ENCODE data around the gene TMEM250.

Gene TMEM250

DNA sequence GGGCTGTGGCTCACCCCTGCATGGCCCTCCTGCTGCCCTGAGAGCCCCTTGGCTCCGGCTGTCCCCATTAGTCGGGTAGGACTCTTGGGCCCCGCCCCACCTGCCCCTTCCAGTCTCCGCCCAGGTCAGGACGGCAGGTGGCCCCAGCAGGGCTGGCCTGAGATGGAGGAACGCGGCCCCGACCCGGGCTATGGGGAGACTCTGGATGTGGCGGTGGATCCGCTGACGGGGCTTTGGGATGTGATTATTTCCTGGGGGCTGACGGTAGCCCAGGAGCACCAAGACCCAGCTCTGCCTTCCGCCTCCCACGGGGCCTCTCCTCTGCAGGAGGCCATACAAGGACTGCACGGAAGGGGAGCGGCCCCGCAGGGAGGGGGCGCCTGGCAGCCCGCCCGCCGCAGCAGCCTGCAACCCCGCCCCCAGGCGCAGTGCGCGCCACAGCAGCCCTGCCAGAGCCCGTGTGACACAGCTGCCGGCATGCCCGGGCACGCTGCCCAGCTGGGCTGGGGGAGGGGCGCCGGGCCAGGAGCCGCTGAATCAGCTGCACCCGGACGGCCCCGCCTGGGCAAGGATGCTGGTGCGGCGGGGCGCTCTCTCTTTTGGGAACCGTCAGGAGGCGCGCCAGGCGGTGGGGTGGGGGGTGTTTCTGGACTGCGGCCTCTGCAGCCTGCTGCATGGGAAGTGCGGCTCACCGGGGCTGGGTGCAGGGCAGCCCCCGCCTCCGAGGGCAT is 9.2 kb downstream of the TMEM250 start:
- peak overlapping the region; percentile 97 for H3K27ac ChIP-seq
- peak; percentile 95 for DNase-seq (ENCODE audit: low spot score)
- CTCF ChIA-PET, result interaction anchor here (0.6 to 1.4 kb wide), 9 partner anchors 8 to 839 kb away, joined by 3 to 7 read pairs (median 4); no protein-coding TSS in a partner anchor
- TF ChIP-seq, protein P1, sequence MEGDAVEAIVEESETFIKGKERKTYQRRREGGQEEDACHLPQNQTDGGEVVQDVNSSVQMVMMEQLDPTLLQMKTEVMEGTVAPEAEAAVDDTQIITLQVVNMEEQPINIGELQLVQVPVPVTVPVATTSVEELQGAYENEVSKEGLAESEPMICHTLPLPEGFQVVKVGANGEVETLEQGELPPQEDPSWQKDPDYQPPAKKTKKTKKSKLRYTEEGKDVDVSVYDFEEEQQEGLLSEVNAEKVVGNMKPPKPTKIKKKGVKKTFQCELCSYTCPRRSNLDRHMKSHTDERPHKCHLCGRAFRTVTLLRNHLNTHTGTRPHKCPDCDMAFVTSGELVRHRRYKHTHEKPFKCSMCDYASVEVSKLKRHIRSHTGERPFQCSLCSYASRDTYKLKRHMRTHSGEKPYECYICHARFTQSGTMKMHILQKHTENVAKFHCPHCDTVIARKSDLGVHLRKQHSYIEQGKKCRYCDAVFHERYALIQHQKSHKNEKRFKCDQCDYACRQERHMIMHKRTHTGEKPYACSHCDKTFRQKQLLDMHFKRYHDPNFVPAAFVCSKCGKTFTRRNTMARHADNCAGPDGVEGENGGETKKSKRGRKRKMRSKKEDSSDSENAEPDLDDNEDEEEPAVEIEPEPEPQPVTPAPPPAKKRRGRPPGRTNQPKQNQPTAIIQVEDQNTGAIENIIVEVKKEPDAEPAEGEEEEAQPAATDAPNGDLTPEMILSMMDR (conservative IDR thresholded peaks at IDR 0.05; ENCODE audit: low read depth), result no peak; the same call in 1 of the 2 replicates
- POLR2A ChIA-PET (ENCODE audit: low non-redundant PET), result interaction anchor here (0.6 to 2.0 kb wide), 4 partner anchors 8 to 52 kb away, joined by 3 to 12 read pairs (median 4); partner anchors contain the start of gene TMEM250

DNA sequence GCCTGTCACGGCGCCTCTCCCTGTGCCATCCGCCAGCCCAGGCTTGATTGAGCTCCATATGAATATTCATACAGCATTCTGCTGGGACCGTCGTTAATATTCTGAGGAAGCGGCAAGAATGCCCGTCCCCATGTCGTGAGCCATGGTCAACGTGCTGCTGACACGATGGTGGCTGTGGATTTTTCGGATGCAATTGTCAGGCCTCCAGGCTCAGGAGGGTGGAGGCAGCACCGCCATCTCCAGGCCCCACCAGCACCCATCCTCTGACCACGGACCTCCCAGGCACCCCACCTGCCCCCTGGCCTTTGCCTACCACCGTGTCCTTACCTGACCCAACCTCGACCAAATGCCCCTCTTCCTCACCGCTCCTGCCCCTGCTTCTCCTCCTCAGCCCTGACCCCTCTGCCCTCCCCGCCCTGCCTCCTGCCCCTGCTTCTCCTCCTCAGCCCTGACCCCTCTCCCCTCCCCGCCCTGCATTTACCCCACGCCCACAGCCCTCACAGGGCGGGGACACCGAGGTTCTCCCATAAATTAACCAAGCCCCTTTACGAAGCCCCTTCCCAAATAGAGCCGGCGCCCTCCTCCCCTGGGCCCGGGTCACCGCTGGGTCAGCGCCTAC is 9.9 kb downstream of the TMEM250 start:
- TF ChIP-seq, protein P1 (conservative IDR thresholded peaks at IDR 0.05; ENCODE audit: low read depth), result no peak
- ChIA-PET POLR2A (ENCODE audit: low non-redundant PET) (interaction anchor here (0.8 to 2.0 kb wide), 3 partner anchors 9 to 18 kb away, joined by 3 to 12 read pairs (median 4); partner anchors contain the start of gene TMEM250), CTCF (interaction anchor here (0.6 to 1.4 kb wide), 8 partner anchors 9 to 840 kb away, joined by 3 to 7 read pairs (median 4); no protein-coding TSS in a partner anchor)
- peak overlapping the region; percentile 97 for H3K27ac ChIP-seq
- no peak for DNase-seq (ENCODE audit: low spot score)

DNA sequence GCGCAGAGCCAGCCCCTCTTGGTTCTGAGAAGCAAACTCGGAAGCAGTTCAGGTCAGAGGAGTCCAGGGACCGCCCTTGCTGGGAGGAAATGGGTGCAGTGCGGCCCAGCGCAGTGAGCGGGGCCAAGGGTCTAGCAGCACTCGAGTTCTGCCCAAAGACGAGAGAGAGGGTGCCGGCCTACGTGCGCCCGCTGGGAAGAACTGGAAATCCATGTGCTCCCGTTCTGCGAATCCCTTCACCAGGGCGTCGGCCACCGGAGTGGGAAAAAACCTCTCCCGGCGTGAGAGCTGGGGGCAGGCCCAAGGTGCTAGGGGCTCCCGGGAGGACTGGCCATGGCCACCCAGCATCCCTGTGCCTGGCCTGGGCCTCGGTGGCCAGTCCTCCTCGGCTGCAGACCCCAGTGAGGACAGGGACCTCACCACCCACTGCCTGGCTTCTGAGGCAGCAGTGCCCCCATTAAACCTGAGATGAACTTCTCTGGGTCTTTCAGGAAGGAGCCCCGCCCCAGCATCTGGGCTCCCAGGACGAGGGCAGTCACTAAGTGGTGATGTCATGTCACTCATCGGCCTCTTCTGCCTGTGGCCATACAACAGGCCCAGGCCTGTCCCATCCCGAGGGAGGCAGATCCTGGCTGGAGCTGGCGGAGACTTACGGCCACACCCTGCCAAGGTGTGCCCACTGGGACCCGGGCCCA is 10.6 kb downstream of the TMEM250 start:
- ChIA-PET CTCF (interaction anchor here (0.7 to 1.4 kb wide), 3 partner anchors 12 to 74 kb away, joined by 4 to 7 read pairs (median 4); no protein-coding TSS in a partner anchor), POLR2A (ENCODE audit: low non-redundant PET) (interaction anchor here (0.8 to 2.0 kb wide), 3 partner anchors 9 to 17 kb away, joined by 3 to 12 read pairs (median 4); partner anchors contain the start of gene TMEM250)
- TF ChIP-seq, protein P1 (conservative IDR thresholded peaks at IDR 0.05; ENCODE audit: low read depth), result no peak
- peak overlapping the region; percentile 97 for H3K27ac ChIP-seq
- DNase-seq (ENCODE audit: low spot score), result peak; percentile 89

DNA sequence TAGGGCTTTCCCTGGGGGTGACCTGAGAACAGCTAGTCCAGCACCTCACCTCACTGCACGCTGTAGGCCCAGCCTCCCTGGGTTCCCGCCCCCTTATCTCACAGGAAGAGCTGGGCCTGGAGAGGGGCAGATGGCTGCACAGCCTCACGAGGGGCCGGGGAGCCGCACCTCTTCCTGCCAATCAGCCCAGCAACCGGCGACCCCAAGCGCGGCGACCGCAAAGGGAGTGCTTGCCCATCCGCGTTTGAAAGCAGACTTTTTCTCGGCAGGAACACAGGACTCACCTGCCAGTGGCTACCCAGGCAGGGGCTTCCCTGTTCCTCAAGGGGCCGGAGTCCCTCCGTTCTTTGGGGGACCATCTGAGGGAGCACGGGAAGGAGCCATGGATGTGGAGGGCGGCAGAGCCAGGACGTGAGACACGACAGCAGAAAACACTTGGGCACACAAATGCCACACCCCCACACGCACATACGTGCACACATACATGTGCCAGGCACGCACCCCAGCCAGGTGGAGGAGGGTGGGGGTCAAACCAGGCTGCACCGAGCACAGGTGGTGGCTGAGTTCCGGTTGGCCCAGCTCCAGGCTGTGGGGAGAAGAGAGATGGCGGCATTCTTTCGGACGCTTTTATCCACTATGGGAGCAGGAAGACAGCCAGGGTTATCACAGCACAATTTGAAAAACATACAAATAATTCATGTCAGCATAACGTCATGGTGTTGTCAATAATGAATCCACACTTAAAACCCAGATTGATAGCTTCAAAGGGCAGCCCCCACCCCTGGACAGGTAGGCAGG is 11.3 kb downstream of the TMEM250 start:
- CTCF ChIA-PET, result interaction anchor here (1.1 to 1.8 kb wide), 2 partner anchors 15 to 55 kb away, joined by 4 to 8 read pairs; no protein-coding TSS in a partner anchor
- POLR2A ChIA-PET (ENCODE audit: low non-redundant PET), result interaction anchor here (1.0 to 2.0 kb wide), 2 partner anchors 10 to 14 kb away, joined by 6 to 12 read pairs; partner anchors contain the start of gene TMEM250
- H3K27ac ChIP-seq, result peak overlapping the region; percentile 97
- DNase-seq (ENCODE audit: low spot score), result no peak
- TF ChIP-seq, protein P1 (conservative IDR thresholded peaks at IDR 0.05; ENCODE audit: low read depth), result no peak

DNA sequence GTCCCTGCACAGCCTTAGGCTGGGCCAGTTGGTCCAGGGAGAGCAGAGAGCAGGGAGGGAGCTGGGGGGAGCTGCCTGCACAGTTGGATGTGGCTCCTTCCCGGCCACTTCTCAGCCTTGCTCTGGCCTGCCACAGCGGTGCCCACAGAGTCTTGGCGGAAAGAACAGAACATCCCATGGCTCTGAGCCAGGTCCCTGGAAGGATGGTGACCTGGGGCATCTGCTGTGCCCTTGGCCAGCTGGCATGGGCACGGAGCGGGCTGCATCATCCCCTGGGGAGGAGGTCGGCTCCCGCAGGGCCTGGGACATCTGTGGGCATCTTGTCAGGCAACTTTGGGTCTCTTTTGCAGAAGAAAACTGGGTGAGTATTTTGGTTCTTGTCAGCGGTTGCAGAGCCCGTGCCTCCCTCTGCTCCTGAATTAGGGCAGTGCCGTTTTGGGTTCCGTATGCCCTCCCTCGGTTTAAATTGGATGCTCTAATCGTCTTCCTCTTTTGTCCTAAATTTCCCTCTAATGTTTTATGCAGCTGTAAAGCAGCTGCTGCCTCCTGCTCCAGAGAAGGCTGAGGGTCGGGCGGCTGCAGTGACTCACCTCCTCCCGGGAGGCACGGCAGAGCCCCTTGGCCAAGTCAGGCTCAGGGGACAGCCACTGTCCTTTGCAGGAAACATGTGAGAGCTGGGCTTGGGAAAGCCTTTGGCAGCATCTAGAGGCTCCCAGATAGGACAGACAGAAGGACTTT is 13.1 kb downstream of the TMEM250 start:
- TF ChIP-seq, protein P1 (conservative IDR thresholded peaks at IDR 0.05; ENCODE audit: low read depth), result no peak
- ChIA-PET CTCF (interaction anchor here (0.6 to 1.8 kb wide), 4 partner anchors 17 to 609 kb away, joined by 3 to 8 read pairs (median 3); no protein-coding TSS in a partner anchor), POLR2A (ENCODE audit: low non-redundant PET) (no interaction called here)
- peak overlapping the region; percentile 97 for H3K27ac ChIP-seq
- no peak for DNase-seq (ENCODE audit: low spot score)
